Epithelial cell of prostate (primary cell): ENCODE data around the gene ZNF662.

Source experiments
- DNase-seq: peaks from one replicate; pipeline ENCODE4 v3.0.0-alpha.2; 2011; ENCODE audit warnings: low read depth, low spot score
- H3K27ac ChIP-seq: fragments of 450-650 bp; 2 replicates; pipeline ENCODE4 v1.5.1; 2017; ENCODE audit warnings: mild to moderate bottlenecking

ZNF662 gene

DNA sequence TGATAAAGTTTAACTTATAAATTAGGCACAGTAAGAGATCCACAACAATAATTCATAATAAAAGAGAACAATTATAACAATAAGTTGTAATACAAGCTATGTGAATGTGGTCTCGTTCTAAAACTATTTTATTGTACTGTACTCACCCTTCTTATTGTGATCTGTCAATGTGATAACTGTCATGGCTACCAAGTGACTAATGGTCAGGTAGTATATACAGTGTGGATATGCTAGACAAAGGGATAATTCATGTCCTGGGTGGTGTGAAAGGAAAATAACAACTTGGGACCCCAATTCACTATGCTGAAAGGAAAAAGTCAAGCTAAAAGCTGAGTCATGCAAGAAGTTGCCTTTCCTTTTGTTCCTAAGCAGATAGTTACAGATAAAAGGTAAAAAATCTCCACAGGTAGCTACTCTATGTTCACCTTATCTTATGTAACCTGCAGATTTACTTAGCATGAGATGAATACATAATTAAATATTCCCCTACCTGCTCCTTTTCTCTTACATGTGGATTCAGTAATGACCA, 19.6 kb upstream of the ZNF662 start:
- no peak for DNase-seq
- H3K27ac ChIP-seq, result no peak overlapping the region

DNA sequence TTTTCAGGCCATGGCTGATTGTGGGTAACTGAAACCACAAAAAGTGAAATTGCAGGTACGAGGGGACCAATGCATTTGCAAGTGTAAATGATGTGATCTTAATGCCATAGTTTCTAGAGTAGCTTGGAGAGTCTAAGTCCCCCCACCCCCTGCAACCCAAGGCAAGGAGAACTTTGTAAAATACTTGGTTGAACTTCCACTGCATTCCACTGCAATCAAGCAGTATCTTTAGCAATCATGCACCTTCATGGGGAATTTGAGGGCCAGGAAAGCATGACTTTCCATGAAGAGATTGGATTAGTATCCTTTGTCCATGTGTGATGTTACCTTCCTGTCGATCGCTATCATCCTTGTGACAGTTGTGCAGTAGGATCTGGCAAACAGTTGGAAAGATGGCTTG, 18.9 kb upstream of the ZNF662 start:
- no peak for DNase-seq

DNA sequence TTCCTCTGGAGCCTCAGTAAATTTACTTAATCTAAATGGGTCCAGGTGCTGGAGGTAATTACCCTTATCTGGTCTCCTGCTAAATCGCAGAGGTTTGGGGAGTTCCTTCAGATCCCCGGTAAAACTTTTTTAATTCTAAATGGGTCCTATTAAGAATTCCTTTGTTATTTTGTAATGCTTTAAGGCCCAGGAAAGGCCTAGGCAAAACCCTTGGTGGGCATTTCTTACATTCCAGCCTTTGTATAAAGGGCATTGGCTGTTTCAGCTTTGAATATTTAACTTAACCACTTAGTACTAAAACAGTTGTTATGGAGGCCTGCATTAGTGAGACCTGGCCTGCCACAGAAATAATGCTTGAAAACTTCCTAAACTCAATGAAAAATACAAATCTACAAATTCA, 14.9 kb upstream of the ZNF662 start:
- no peak for DNase-seq
- no peak overlapping the region for H3K27ac ChIP-seq

More for the DNA sequence above, 18.9 kb upstream of the ZNF662 start:
- no peak overlapping the region for H3K27ac ChIP-seq

DNA sequence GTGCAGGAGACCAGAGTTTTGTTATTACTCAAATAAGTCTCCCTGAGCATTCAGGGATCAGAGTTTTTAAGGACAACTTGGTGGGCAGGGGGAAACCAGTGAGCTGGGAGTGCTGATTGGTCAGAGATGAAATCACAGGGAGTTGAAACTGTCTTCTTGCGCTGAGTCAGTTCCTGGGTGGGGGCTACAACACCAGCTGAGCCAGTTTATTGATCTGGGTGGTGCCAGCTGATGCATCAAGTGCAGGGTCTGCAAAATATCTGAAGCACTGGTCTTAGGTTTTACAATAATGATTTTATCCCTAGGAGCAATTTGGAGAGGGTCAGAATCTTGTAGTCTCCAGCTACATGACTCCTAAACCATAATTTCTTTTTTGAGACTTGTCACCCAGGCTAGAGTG, 13.8 kb upstream of the ZNF662 start:
- H3K27ac ChIP-seq, result no peak overlapping the region
- no peak for DNase-seq

DNA sequence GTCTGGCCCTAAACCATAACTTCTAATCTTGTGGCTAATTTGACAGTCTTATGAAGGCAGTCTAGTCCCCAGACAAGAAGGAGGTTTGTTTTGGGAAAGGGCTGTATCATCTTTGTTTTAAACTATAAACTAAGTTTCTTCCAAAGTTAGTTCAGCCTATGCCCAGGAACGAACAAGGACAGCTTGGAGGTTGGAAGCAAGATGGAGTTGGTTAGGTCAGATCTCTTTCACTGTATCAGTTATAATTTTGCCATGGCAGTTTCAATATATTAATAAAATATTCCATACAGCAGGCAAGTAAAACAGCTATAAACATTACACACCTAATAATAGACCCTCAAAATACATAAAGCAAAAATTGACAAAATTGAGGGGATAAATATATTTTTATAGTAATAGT, 13.1 kb upstream of the ZNF662 start:
- DNase-seq, result no peak
- no peak overlapping the region for H3K27ac ChIP-seq

DNA sequence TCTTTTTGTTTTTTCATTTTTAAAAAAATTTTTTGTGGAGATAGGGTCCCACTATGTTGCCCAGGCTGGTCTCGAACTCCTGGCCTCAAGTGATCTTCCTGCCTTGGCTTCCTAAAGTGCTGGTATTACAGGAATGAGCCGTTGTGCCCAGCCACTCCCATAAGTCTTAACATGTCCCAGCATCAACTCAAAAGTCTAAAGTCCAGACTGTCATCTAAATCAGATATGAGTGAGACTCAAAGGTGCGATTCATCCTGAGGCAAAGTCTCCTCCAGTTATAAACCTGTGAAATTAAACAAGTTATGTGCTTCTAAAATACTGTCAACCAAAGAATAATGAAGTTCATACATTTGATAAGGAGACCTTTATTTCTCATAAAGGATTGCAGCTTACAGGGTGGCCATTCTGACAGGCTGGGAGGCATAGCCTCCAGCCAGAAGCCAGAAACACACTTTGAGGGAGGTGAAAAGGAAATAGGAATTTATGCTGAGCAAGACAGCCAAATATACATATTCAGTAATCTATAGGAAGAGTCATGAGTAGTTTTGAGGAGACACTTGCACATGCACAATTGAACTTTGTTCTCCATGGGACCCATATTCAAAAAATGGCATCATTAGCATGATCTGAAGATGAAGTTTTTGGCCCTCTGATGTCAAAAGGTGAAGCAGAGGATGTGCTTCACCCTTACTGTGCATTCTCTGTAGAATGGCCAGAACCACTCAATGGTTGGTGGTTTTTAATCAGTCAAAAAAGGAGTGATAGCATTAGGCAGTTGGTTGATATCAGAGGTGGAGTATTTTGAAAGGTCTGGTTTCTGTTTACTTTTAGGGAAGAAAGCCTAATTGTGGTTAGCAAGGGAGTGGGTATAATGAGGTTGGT, 11.0 kb upstream of the ZNF662 start:
- H3K27ac ChIP-seq, result no peak overlapping the region
- DNase-seq, result no peak

DNA sequence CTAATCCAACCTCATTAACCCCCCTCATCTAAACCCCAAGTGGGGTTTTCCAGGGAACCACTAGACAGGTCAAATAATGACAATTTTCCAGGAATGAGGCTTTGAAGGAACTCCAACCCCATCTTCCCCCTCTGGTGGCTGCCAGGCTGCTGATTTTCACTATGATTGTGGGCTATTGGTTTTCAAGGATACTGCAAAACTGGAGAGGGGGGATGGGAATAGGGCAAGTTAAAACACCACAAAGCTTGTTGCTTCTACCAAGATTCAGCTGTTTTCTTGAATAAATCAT, 10.4 kb upstream of the ZNF662 start:
- H3K27ac ChIP-seq, result no peak overlapping the region
- no peak for DNase-seq

DNA sequence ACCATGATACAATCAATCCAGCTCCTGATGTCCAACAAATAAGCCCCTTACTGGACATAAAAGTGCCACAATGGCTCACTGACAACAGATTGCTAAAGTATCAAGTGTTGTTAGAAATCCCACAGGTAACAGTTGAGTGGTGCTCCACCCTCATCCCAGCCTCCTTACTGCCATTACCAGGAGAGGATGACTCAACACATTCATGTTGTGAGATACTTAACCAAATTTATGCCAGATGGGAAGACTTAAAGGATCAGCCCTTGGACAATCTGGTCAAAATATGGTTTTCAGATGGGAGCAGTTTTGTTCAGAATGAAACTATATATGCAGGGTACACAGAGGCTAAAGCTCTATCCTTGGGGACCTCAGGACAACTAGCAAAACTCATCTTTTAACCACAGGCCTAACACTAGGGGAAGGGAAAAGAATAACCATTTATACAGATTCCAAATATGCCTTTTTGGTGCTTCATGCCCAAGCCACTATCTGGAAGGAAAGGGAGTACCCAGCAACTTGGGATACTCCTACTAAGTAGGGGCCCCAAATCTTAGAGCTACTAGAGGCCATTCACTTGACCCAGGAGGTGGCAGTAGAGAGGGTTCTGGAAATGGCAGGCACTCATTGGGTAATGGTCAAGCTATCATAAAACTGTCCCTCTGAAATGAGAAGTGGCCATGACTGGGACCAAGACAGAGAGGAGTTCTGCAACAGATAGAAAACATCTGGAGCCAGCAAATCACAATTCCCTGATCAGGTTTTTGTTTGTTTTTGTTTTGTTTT, 6.9 kb upstream of the ZNF662 start:
- H3K27ac ChIP-seq, result peak overlapping the region; percentile 78
- DNase-seq, result no peak

DNA sequence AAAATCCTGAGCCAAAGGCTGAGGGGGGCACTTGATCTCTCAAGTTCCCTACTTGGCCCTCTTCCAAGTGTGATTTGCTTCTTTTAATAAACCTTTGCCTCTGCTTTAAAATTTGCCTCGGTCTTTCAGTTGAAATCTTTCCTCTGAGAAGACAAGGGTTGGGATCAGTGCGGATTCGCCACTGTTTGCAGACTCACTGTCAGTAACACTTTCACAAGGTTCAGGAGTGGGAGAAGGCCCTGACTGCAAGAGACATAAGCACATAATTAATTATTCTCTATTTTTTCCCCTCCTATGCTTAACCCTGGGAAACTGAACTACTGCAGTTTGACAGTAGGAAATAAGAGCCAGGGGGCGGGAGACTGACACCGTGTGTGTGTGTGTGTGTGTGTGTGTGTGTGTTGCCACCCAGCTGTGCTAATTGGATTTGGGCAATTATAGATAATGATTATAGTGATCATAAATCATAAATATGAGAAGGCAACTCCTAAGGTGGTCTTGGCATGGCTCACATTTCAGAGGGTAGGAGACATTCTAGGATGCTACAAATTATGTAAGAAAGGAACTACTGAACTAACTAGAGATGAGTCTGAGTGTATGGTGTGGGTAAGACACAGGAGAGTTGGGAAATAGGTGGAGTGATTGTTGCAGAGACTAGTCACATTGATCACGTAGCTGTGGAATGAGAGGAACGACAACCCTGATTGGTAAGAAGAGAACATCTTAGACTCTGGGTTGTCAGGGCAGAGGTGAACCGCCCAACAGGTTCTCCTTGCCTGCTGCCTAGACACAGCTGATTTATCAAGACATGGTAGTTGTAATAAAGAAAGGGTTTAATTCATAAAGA, 5.5 kb upstream of the ZNF662 start:
- peak; percentile 74 for DNase-seq
- H3K27ac ChIP-seq, result peak overlapping the region; percentile 78

DNA sequence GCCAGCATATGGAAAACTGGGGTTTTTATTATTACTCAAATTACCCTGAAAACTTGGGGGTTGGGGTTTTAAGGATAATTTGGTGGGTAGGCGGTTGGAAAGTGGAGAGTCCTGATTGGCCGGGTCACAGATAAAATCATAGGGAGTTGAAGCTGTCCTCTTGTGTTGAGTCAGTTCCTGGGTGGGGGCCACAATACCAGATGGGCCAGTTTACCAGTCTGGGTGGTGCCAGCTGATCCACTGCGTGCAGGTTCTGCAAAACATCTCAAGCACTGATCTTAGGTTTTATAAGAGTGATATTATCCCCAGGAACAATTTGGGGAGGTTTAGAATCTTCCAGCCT, 4.9 kb upstream of the ZNF662 start:
- H3K27ac ChIP-seq, result peak overlapping the region; percentile 78
- peak; percentile 59 for DNase-seq

DNA sequence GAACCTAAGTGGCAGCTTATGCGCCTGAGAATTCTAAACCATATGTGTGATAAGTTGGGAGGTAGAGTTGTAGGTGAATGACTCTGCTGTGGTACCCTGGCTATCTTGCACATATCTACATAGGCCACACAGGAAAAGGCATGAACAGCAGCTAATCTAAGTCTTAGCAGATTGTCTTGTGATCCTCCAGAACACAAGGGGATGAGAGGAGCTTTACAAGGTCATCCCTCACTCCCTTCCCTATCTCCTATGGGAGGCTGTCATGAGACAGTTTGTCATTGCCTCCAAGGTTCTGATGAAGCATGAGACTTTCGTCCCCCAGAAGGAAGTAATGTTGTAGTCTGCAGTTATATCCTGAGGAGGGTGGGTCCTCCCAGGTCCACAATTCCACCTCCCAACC, 3.7 kb upstream of the ZNF662 start:
- DNase-seq, result no peak
- H3K27ac ChIP-seq, result peak overlapping the region; percentile 78

DNA sequence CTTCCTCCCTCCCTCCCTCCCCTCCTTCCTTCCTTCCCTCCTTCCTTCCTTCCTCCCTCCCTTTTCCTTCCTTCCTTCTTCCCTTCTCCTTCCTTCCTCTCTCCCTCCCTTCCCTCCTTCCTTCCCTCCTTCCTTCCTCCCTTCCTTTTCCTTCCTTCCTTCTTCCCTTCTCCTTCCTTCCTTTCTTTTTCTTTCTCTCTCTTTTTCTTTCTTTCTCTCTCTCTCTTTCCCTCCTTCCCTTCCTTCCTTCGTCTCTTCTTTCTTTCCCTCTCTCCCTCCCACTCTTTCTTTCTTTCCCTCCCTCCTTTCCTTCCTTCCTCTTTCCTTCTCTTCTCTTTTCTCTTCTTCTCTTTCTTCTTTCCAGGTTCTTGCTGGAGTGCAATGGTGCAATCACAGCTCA, 1.9 kb upstream of the ZNF662 start:
- H3K27ac ChIP-seq, result no peak overlapping the region
- no peak for DNase-seq

DNA sequence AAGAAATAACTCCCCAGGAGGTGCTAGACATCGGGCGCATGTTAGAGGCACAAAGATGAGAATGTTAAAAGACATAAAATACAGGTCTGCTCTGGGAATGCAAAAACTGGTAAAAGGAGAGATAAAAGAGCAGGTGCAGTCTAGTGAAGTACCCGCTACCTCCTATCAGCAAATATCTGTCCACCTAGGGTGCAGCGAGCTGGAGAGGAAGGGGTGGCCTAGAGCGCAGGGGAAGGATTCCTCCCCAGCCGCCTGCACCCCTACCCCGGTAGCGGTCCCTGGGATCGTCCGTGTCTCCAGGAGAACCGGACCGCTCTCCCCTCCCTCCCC, 237 bp upstream of the ZNF662 start:
- H3K27ac ChIP-seq, result no peak overlapping the region
- no peak for DNase-seq

DNA sequence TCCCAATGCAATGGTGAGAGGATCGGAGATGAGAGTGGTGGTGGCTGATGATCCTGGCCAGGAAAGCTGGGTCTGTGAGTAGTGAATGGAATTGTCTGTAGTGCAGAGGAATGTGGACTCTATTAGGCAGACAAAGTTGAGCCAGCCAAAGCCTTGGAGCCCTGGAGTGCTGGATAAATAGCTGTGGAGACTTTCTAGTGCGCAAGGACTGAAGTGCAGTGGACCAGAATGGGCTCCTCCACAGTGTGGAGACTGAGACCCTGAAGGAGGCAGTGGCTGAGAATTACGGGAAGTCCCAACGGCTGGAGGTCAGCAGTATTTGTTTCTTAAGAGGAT, 874 bp downstream of the ZNF662 start:
- no peak for DNase-seq
- no peak overlapping the region for H3K27ac ChIP-seq

DNA sequence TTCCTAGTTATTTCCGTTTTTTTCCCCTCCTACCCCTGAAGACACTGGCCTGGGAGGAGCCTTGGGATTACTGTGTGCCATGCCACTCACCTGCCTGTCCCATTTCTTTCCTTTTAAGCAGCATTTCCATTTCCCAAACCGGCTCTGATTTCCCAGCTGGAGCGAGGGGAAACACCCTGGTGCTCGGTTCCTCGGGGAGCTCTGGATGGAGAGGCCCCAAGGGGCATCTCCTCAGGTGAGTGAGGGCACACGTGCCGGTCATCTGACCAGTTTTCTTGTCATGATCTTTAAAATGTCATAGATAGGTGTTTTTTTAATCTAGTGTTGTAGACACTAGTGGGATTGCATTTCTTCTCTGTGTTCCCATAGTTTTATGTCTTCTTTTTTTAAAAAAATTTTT, 2.7 kb downstream of the ZNF662 start:
- no peak for DNase-seq
- no peak overlapping the region for H3K27ac ChIP-seq

DNA sequence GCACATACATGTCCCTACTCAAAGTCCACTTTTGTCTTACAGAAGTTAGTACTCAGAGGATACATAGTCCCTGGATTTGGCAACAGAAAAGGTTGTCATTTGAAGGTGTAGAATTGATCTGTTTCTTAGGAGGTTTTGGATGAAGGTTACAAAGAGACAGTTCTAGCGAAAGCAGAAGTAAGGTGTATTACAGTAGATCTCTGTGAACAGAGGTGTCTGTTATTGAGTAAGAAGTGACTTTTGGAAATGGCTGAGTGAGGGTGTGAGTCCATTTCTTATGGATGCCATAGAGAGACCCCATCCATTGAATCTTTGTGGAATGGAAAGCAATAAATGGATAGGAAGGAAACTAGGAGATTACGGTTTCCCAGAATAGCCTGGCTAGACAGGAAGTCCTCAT, 5.6 kb downstream of the ZNF662 start:
- no peak for DNase-seq
- H3K27ac ChIP-seq, result no peak overlapping the region

DNA sequence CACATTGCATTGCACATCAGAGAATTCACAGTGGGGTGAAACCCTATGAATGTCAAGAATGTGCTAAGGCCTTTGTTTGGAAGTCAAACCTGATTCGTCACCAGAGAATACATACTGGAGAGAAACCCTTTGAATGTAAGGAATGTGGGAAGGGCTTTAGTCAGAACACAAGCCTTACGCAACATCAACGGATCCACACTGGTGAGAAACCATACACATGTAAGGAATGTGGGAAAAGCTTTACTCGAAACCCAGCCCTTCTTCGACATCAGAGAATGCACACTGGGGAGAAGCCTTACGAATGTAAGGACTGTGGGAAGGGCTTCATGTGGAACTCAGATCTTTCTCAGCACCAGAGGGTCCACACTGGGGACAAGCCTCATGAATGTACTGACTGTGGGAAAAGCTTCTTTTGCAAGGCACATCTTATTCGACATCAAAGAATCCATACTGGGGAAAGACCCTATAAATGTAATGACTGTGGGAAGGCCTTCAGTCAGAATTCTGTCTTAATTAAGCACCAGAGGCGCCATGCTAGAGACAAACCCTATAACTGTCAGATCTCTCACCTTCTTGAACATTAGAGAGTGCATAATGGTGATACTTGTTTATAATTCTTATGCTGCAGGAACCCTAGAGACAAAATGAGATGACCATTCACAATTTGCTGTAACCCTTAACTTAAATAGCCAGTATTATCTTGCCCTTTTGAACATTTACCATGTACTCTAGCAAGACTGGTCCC, 9.0 kb downstream of the ZNF662 start:
- DNase-seq, result no peak
- H3K27ac ChIP-seq, result no peak overlapping the region

DNA sequence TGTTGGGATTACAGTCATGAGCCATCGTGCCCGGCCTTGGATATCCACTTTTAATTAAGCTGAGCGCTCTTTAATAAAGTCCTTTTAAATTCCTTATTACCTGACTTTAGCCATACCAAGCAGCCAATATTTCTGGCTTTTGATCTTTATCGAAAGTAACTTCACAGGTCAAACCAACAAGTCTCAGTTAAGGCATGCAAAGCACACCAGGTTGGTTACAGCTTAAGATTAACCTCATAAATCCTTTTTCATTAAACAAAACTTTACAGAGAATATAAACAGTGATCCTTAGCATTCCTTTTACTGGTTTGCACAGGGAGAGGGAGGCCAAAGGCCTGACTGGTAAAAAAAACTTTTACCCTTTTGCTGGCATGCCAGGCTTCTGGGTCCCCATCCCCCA, 17.7 kb downstream of the ZNF662 start:
- H3K27ac ChIP-seq, result no peak overlapping the region
- no peak for DNase-seq

DNA sequence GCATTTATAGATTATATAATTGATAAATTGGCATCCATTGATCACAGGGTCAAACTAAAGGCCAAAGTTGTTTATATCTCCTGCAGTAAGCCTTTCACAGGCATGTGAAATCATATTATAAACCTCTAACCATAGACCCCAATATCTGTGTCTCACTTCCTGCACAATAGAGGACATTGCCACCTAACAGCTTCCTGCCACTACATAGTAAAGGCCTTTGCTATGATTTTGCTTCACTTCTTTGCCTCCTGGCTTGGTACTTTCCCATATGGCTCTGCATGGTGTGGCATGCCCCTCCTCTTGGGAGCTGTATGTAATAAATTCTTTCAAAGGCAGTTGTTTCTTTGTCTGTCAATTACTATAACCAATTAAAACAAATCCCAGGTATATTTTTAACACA, 20.4 kb downstream of the ZNF662 start:
- no peak for DNase-seq
- H3K27ac ChIP-seq, result no peak overlapping the region

DNA sequence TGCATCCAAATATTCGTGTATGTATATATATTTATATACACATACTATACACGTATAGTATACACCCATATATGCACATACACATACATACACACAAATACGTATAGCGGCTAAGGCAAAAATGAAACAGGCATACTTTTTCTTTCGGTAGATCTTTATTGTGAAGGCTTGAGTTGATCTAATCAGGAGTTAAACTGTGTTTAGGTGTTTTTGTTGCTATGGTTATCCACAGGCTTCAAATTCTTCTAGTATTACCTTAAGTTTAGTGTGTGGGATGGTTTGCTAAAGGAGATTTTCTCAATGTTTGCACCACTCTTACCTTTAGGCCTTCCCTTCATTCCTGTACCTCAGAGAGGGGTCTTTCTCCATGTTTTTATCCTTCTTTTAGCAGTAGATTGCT, 28.2 kb downstream of the ZNF662 start:
- no peak for DNase-seq
- no peak overlapping the region for H3K27ac ChIP-seq
